GM12878 (cell line): ENCODE measurements around the gene RIMBP2.

Experiments used
- PKNOX1 ChIP-seq: fragments of 450-650 bp; IDR thresholded peaks from 2 replicates; pipeline ENCODE4 v1.6.1; 2016; ENCODE audit warnings: mild to moderate bottlenecking
- POLR2AphosphoS5 ChIP-seq: IDR thresholded peaks from 2 replicates; pipeline ENCODE4 v1.6.1; 2011; ENCODE audit warnings: mild to moderate bottlenecking, low read length, inconsistent platforms
- REST ChIP-seq: IDR thresholded peaks from 2 replicates; pipeline ENCODE4 v1.6.1; 2012; ENCODE audit warnings: mild to moderate bottlenecking, low read depth, low read length
- ZBTB11 ChIP-seq: fragments of 450-650 bp; formaldehyde crosslinking; IDR thresholded peaks from 2 replicates; pipeline ENCODE4 v1.5.0; 2022; ENCODE audit warnings: mild to moderate bottlenecking, missing genetic modification characterization

- TF ChIP-seq POLR2AphosphoS5 (no peak), ZBTB11 (CRISPR knock-in tag) (no peak), PKNOX1 (no peak), REST (no peak)
Measured at GRCh38 chr12:130351326-130351725, 364.8 kb downstream of the RIMBP2 start.
